RWPE2 (cell line): ENCODE data around the gene F2R.

Experiments used
- ATAC-seq: fragments of 200-7000 bp; cut with Tn5 transposase; 3 replicates; pipeline ENCODE4 v1.9.1; 2021; ENCODE audit warnings: low read depth
- DNase-seq: peaks from one replicate; pipeline ENCODE4 v3.0.0-alpha.2; 2020; ENCODE audit warnings: low spot score
- H3K27ac ChIP-seq: fragments of 450-650 bp; 2 replicates; pipeline ENCODE4 v1.5.1; 2017; ENCODE audit warnings: mild to moderate bottlenecking; ENCODE audit not compliant: poor library complexity, severe bottlenecking
- H3K27me3 ChIP-seq: fragments of 250-450 bp; sonication (Bioruptor Pico); 2 replicates; pipeline ENCODE4 v1.5.1; 2021; ENCODE audit warnings: mild to moderate bottlenecking, moderate library complexity; ENCODE audit not compliant: insufficient read depth, poor library complexity, severe bottlenecking
- H3K36me3 ChIP-seq: fragments of 250-450 bp; sonication (Bioruptor Pico); 2 replicates; pipeline ENCODE4 v1.5.1; 2020; ENCODE audit warnings: low read depth, mild to moderate bottlenecking, moderate library complexity
- H3K4me1 ChIP-seq: fragments of 250-450 bp; sonication (Bioruptor Pico); 2 replicates; pipeline ENCODE4 v1.5.1; 2021; ENCODE audit warnings: mild to moderate bottlenecking, moderate library complexity; ENCODE audit not compliant: insufficient read depth, poor library complexity, severe bottlenecking
- H3K4me3 ChIP-seq: fragments of 250-450 bp; sonication (Bioruptor Pico); 2 replicates; pipeline ENCODE4 v1.5.1; 2021; ENCODE audit warnings: mild to moderate bottlenecking, moderate library complexity; ENCODE audit not compliant: severe bottlenecking
- H3K9me3 ChIP-seq: fragments of 250-450 bp; sonication (Bioruptor Pico); 2 replicates; pipeline ENCODE4 v1.5.1; 2021; ENCODE audit warnings: mild to moderate bottlenecking, moderate library complexity; ENCODE audit not compliant: severe bottlenecking
- CTCF ChIP-seq: fragments of 450-650 bp; IDR thresholded peaks from one replicate; pipeline ENCODE4 v1.5.1; 2017; ENCODE audit warnings: mild to moderate bottlenecking, moderate library complexity; ENCODE audit not compliant: poor library complexity, severe bottlenecking

The F2R gene

GRCh38 chr5:76681287-76681686 lies 34.6 kb upstream of the F2R start:
- Histone ChIP-seq H3K27me3 (no peaks in the 10 kb centered on the region), H3K27ac (no peak overlapping the region), H3K36me3 (no peaks in the 10 kb centered on the region), H3K4me3 (no peak overlapping the region), H3K4me1 (peaks cover 7% of the 10 kb centered on the region), H3K9me3 (no peaks in the 10 kb centered on the region)
- TF ChIP-seq CTCF: no peak
- ATAC-seq (no peak), DNase-seq (no peak)

GRCh38 chr5:76682387-76682786 lies 33.5 kb upstream of the F2R start:
- H3K36me3 ChIP-seq: no peaks in the 10 kb centered on the region
- no peak for TF ChIP-seq CTCF
- DNase-seq (no peak), ATAC-seq (no peak)
- H3K27me3 ChIP-seq: no peaks in the 10 kb centered on the region
- H3K4me3 ChIP-seq: no peak overlapping the region
- no peaks in the 10 kb centered on the region for H3K9me3 ChIP-seq
- H3K27ac ChIP-seq: no peak overlapping the region
- peaks cover 7% of the 10 kb centered on the region for H3K4me1 ChIP-seq

GRCh38 chr5:76683816-76684731 lies 31.9 kb upstream of the F2R start:
- Histone ChIP-seq H3K4me1 (peaks cover 18% of the 10 kb centered on the region), H3K27ac (no peak overlapping the region), H3K9me3 (no peaks in the 10 kb centered on the region), H3K4me3 (no peak overlapping the region), H3K36me3 (no peaks in the 10 kb centered on the region), H3K27me3 (no peaks in the 10 kb centered on the region)
- DNase-seq (no peak), ATAC-seq (no peak)
- no peak for TF ChIP-seq CTCF

GRCh38 chr5:76684756-76685519 lies 31.0 kb upstream of the F2R start:
- Histone ChIP-seq H3K4me3 (no peak overlapping the region), H3K4me1 (peaks cover 27% of the 10 kb centered on the region), H3K27ac (no peak overlapping the region), H3K27me3 (no peaks in the 10 kb centered on the region), H3K9me3 (no peaks in the 10 kb centered on the region), H3K36me3 (no peaks in the 10 kb centered on the region)
- ATAC-seq (no peak), DNase-seq (no peak)
- TF ChIP-seq CTCF: no peak
